GM23338 (cell line): ENCODE data around the gene ANKHD1. TPM values are rescaled to one million over a fixed set of nuclear protein-coding genes. Genes with fewer than 3 reads are reported as not detected.

ENCODE experiments used
- ATAC-seq: fragments of 200-7000 bp; cut with Tn5 transposase; 3 replicates; pipeline ENCODE4 v1.9.1; 2020
- DNase-seq: peaks from one replicate; pipeline ENCODE4 v3.0.0-alpha.2; 2015; ENCODE audit warnings: low spot score
- H2AFZ ChIP-seq: fragments of 200-600 bp; sonication (generic); 2 replicates; pipeline ENCODE4 v1.8.0; 2016; ENCODE audit warnings: antibody characterized with exemption, mild to moderate bottlenecking, moderate library complexity
- H3F3A ChIP-seq: fragments of 200-600 bp; sonication (generic); replicated peaks from 2 replicates; pipeline ENCODE4 v1.8.0; 2017; ENCODE audit warnings: antibody characterized with exemption, mixed run types, low read depth
- H3K27ac ChIP-seq: fragments of 200-600 bp; sonication (generic); 2 replicates; pipeline ENCODE4 v1.6.1; 2016; ENCODE audit warnings: low read depth
- H3K27me3 ChIP-seq: fragments of 200-600 bp; sonication (generic); 2 replicates; pipeline ENCODE4 v1.8.0; 2016; ENCODE audit warnings: mild to moderate bottlenecking, mixed run types, moderate library complexity; ENCODE audit not compliant: insufficient read depth
- H3K36me3 ChIP-seq: fragments of 200-600 bp; sonication (generic); 2 replicates; pipeline ENCODE4 v1.8.0; 2016; ENCODE audit warnings: mild to moderate bottlenecking; ENCODE audit not compliant: insufficient read depth
- H3K4me1 ChIP-seq: fragments of 200-600 bp; sonication (generic); 2 replicates; pipeline ENCODE4 v1.8.0; 2016; ENCODE audit warnings: mild to moderate bottlenecking, moderate library complexity; ENCODE audit not compliant: insufficient read depth
- H3K4me2 ChIP-seq: fragments of 200-600 bp; sonication (generic); 2 replicates; pipeline ENCODE4 v1.7.1; 2017; ENCODE audit warnings: mixed run types
- H3K4me3 ChIP-seq: fragments of 200-600 bp; sonication (generic); 2 replicates; pipeline ENCODE4 v1.6.1; 2016; ENCODE audit warnings: mixed run types
- H3K79me2 ChIP-seq: fragments of 200-600 bp; sonication (generic); replicated peaks from 2 replicates; pipeline ENCODE4 v1.8.0; 2017; ENCODE audit warnings: mild to moderate bottlenecking; ENCODE audit not compliant: insufficient read depth
- H3K9me2 ChIP-seq: fragments of 200-600 bp; sonication (generic); 2 replicates; pipeline ENCODE4 v1.8.0; 2017; ENCODE audit not compliant: insufficient read depth
- H4K20me1 ChIP-seq: fragments of 200-600 bp; sonication (generic); replicated peaks from 2 replicates; pipeline ENCODE4 v1.8.0; 2017; ENCODE audit warnings: mild to moderate bottlenecking; ENCODE audit not compliant: insufficient read depth
- H3K27ac Mint-ChIP-seq: 2 replicates; pipeline ENCODE4 v1.8.0; 2020; ENCODE audit warnings: inconsistent platforms, mild to moderate bottlenecking, moderate library complexity, mixed read lengths
- H3K27me3 Mint-ChIP-seq: 3 replicates; pipeline ENCODE4 v1.8.0; 2022; ENCODE audit warnings: low read depth, mild to moderate bottlenecking, moderate library complexity, mixed read lengths, inconsistent platforms; ENCODE audit not compliant: insufficient read depth, poor library complexity
- H3K36me3 Mint-ChIP-seq: 3 replicates; pipeline ENCODE4 v1.8.0; 2021; ENCODE audit warnings: low read depth, mild to moderate bottlenecking, inconsistent platforms, moderate library complexity, mixed read lengths
- H3K4me1 Mint-ChIP-seq: 3 replicates; pipeline ENCODE4 v1.8.0; 2020; ENCODE audit warnings: mild to moderate bottlenecking, inconsistent platforms, mixed read lengths
- H3K4me3 Mint-ChIP-seq: 3 replicates; pipeline ENCODE4 v1.8.0; 2021; ENCODE audit warnings: moderate library complexity, mild to moderate bottlenecking, inconsistent platforms, mixed read lengths
- H3K9me3 Mint-ChIP-seq: 3 replicates; pipeline ENCODE4 v1.8.0; 2020; ENCODE audit warnings: moderate library complexity, mild to moderate bottlenecking, inconsistent platforms, mixed read lengths
- CREB1 ChIP-seq: fragments of 250-450 bp; sonication (Bioruptor Pico); IDR thresholded peaks from 2 replicates; pipeline ENCODE4 v1.5.0; 2020; ENCODE audit warnings: low read depth, mild to moderate bottlenecking, moderate library complexity
- EZH2 ChIP-seq: fragments of 200-600 bp; sonication (generic); IDR thresholded peaks from one replicate; pipeline ENCODE4 v1.8.0; 2017; ENCODE audit warnings: antibody characterized with exemption, mild to moderate bottlenecking, low read depth; ENCODE audit not compliant: unreplicated experiment
- ZNF331 ChIP-seq: fragments of 250-450 bp; sonication (Bioruptor Pico); IDR thresholded peaks from 2 replicates; pipeline ENCODE4 v1.5.0; 2020; ENCODE audit warnings: low read depth, mild to moderate bottlenecking, moderate library complexity
- polyA plus RNA-seq: library from polyadenylated mRNA; unstranded; fragments of >200 nt; fragmentation: Nextera tagmentation; extraction: Ambion mirVana; gene quantifications from 2 replicates; pipeline ENCODE4 v1.2.1, GENCODE V29; 2016
- total RNA-seq: library from RNA; depleted of rRNA; stranded (reverse); fragments of >200 nt; shearing (Covaris generic); gene quantifications from 2 replicates; pipeline ENCODE4 v1.2.3, GENCODE V29; 2014
- TF ChIP-seq, protein P1 (sequence below): IDR thresholded peaks from 2 replicates; pipeline ENCODE4 v1.6.1; 2016; ENCODE audit warnings: antibody characterized with exemption
- TF ChIP-seq, protein P2 (sequence below): fragments of 250-450 bp; sonication (Bioruptor Pico); IDR thresholded peaks from 2 replicates; pipeline ENCODE4 v1.5.0; 2020; ENCODE audit warnings: mild to moderate bottlenecking, moderate library complexity
- TF ChIP-seq, protein P3 (sequence below), 2 experiments: fragments of 200-600 bp in 1 of 2; sonication (generic) in 1 of 2; conservative IDR thresholded peaks; 2 replicates each; pipeline versions ENCODE4 v1.5.1 to v1.6.1; 2016 to 2017; ENCODE audit warnings: antibody characterized with exemption in 2 of 2, low read depth in 2 of 2, mild to moderate bottlenecking in 2 of 2, moderate library complexity in 1 of 2

Gene ANKHD1
- total and polyA plus RNA-seq, 2 experiments from 2014 or later, result 73.0 to 119 TPM

DNA sequence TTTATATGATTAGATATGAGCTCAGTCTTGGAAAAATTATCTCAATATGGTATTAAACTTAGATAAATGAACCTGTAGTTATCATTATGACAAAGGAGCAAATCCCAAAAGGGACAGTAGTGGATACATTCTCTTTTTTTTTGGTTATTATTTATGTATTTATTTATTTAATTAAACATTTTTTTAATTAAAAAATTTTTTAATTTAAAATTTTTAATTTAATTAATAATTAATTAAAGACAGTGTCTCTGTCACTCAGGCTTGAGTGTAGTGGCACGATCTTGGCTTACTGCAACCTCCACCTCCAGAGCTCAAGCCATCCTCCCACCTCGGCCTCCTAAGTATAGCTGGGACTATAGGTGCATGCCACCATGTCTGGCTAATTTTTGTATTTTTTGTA lies 15.6 kb downstream of the ANKHD1 start:
- Mint-ChIP-seq H3K36me3 (peaks cover 8% of the 10 kb centered on the region; the same call in 2 of the 3 replicates), H3K27ac (no peak overlapping the region), H3K4me3 (no peak overlapping the region), H3K4me1 (peaks cover 17% of the 10 kb centered on the region), H3K27me3 (peaks cover 5% of the 10 kb centered on the region), H3K9me3 (no peaks in the 10 kb centered on the region)
- H3K4me3 ChIP-seq, result no peak overlapping the region
- H3F3A ChIP-seq, result no peaks in the 10 kb centered on the region
- DNase-seq (no peak), ATAC-seq (no peak)
- H3K79me2 ChIP-seq, result peaks cover 98% of the 10 kb centered on the region
- H3K27ac ChIP-seq, result no peak overlapping the region
- no peaks in the 10 kb centered on the region for H3K27me3 ChIP-seq
- no peak overlapping the region for H2AFZ ChIP-seq
- H3K9me2 ChIP-seq, result no peaks in the 10 kb centered on the region
- no peak overlapping the region for H3K4me2 ChIP-seq
- H3K36me3 ChIP-seq, result no peaks in the 10 kb centered on the region
- H4K20me1 ChIP-seq, result peaks cover 51% of the 10 kb centered on the region
- H3K4me1 ChIP-seq, result 0 out of 2 replicates have a peak, but pooled peaks cover 4% of the 10 kb centered on the region
- TF ChIP-seq CREB1 (CRISPR knock-in tag), result no peak

DNA sequence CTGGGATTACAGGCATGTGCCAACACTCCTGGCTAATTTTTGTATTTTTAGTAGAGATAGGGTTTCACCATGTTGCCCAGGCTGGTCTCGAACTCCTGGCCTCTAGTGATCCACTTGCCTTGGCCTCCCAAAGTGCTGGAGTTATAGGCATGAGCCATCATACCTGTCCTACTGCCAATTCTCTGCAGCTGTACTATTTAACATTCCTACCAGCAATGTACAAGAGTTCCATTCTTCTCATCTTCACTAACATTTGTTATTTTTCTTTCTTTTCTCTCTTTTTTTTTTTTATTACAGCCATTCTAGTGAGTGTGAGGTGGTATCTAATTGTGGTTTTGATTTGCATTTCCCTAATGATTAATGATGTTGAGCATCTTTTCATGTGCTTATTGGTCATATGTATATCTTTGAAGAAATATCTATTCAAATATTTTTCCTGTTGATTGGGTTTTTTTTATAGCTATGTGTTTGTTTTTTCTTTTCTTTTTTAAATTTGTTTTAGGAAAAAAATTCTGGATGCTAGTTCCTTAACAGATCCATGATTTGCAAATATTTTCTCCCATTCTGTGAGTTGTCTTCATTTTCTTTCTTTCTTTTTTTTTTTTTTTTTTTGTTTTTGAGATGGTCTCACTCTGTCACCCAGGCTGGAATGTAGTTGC lies 17.4 kb downstream of the ANKHD1 start:
- H3K36me3 ChIP-seq, result no peaks in the 10 kb centered on the region
- H3K4me3 Mint-ChIP-seq, result no peak overlapping the region
- peaks cover 17% of the 10 kb centered on the region for H3K4me1 Mint-ChIP-seq
- no peak overlapping the region for H3K4me2 ChIP-seq
- no peak overlapping the region for H2AFZ ChIP-seq
- no peaks in the 10 kb centered on the region for H3F3A ChIP-seq
- H4K20me1 ChIP-seq, result peaks cover 56% of the 10 kb centered on the region
- H3K27ac Mint-ChIP-seq, result 0 out of 2 replicates have a peak overlapping the region, but pooled peaks have one; percentile 24
- DNase-seq (no peak), ATAC-seq (no peak)
- 0 out of 2 replicates have a peak, but pooled peaks cover 4% of the 10 kb centered on the region for H3K4me1 ChIP-seq
- H3K27me3 Mint-ChIP-seq, result peaks cover 4% of the 10 kb centered on the region
- peaks cover 98% of the 10 kb centered on the region for H3K79me2 ChIP-seq
- H3K9me2 ChIP-seq, result no peaks in the 10 kb centered on the region
- H3K27me3 ChIP-seq, result no peaks in the 10 kb centered on the region
- TF ChIP-seq ZNF331 (CRISPR knock-in tag) (no peak), EZH2 (no peak)
- TF ChIP-seq, protein P1, sequence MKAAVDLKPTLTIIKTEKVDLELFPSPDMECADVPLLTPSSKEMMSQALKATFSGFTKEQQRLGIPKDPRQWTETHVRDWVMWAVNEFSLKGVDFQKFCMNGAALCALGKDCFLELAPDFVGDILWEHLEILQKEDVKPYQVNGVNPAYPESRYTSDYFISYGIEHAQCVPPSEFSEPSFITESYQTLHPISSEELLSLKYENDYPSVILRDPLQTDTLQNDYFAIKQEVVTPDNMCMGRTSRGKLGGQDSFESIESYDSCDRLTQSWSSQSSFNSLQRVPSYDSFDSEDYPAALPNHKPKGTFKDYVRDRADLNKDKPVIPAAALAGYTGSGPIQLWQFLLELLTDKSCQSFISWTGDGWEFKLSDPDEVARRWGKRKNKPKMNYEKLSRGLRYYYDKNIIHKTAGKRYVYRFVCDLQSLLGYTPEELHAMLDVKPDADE, result no peak
- TF ChIP-seq, protein P2, sequence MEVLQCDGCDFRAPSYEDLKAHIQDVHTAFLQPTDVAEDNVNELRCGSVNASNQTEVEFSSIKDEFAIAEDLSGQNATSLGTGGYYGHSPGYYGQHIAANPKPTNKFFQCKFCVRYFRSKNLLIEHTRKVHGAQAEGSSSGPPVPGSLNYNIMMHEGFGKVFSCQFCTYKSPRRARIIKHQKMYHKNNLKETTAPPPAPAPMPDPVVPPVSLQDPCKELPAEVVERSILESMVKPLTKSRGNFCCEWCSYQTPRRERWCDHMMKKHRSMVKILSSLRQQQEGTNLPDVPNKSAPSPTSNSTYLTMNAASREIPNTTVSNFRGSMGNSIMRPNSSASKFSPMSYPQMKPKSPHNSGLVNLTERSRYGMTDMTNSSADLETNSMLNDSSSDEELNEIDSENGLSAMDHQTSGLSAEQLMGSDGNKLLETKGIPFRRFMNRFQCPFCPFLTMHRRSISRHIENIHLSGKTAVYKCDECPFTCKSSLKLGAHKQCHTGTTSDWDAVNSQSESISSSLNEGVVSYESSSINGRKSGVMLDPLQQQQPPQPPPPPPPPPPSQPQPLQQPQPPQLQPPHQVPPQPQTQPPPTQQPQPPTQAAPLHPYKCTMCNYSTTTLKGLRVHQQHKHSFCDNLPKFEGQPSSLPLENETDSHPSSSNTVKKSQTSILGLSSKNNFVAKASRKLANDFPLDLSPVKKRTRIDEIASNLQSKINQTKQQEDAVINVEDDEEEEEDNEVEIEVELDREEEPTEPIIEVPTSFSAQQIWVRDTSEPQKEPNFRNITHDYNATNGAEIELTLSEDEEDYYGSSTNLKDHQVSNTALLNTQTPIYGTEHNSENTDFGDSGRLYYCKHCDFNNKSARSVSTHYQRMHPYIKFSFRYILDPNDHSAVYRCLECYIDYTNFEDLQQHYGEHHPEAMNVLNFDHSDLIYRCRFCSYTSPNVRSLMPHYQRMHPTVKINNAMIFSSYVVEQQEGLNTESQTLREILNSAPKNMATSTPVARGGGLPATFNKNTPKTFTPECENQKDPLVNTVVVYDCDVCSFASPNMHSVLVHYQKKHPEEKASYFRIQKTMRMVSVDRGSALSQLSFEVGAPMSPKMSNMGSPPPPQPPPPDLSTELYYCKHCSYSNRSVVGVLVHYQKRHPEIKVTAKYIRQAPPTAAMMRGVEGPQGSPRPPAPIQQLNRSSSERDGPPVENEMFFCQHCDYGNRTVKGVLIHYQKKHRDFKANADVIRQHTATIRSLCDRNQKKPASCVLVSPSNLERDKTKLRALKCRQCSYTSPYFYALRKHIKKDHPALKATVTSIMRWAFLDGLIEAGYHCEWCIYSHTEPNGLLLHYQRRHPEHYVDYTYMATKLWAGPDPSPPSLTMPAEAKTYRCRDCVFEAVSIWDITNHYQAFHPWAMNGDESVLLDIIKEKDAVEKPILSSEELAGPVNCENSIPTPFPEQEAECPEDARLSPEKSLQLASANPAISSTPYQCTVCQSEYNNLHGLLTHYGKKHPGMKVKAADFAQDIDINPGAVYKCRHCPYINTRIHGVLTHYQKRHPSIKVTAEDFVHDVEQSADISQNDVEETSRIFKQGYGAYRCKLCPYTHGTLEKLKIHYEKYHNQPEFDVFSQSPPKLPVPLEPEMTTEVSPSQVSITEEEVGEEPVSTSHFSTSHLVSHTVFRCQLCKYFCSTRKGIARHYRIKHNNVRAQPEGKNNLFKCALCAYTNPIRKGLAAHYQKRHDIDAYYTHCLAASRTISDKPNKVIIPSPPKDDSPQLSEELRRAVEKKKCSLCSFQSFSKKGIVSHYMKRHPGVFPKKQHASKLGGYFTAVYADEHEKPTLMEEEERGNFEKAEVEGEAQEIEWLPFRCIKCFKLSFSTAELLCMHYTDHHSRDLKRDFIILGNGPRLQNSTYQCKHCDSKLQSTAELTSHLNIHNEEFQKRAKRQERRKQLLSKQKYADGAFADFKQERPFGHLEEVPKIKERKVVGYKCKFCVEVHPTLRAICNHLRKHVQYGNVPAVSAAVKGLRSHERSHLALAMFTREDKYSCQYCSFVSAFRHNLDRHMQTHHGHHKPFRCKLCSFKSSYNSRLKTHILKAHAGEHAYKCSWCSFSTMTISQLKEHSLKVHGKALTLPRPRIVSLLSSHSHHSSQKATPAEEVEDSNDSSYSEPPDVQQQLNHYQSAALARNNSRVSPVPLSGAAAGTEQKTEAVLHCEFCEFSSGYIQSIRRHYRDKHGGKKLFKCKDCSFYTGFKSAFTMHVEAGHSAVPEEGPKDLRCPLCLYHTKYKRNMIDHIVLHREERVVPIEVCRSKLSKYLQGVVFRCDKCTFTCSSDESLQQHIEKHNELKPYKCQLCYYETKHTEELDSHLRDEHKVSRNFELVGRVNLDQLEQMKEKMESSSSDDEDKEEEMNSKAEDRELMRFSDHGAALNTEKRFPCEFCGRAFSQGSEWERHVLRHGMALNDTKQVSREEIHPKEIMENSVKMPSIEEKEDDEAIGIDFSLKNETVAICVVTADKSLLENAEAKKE (CRISPR knock-in tag), result no peak
- TF ChIP-seq, protein P3, sequence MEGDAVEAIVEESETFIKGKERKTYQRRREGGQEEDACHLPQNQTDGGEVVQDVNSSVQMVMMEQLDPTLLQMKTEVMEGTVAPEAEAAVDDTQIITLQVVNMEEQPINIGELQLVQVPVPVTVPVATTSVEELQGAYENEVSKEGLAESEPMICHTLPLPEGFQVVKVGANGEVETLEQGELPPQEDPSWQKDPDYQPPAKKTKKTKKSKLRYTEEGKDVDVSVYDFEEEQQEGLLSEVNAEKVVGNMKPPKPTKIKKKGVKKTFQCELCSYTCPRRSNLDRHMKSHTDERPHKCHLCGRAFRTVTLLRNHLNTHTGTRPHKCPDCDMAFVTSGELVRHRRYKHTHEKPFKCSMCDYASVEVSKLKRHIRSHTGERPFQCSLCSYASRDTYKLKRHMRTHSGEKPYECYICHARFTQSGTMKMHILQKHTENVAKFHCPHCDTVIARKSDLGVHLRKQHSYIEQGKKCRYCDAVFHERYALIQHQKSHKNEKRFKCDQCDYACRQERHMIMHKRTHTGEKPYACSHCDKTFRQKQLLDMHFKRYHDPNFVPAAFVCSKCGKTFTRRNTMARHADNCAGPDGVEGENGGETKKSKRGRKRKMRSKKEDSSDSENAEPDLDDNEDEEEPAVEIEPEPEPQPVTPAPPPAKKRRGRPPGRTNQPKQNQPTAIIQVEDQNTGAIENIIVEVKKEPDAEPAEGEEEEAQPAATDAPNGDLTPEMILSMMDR (conservative IDR thresholded peaks at IDR 0.05; ENCODE audit: low read depth in 2 of 2), result no peak
- no peak overlapping the region for H3K4me3 ChIP-seq
- no peak overlapping the region for H3K27ac ChIP-seq
- H3K9me3 Mint-ChIP-seq, result no peaks in the 10 kb centered on the region
- peaks cover 8% of the 10 kb centered on the region; the same call in 2 of the 3 replicates for H3K36me3 Mint-ChIP-seq
